ENCODE measurements around the gene KRTAP4-9. TPM values are rescaled to one million over a fixed set of nuclear protein-coding genes. Genes with fewer than 3 reads are reported as not detected.
"Not testable (repeated sequence)": the region's sequence is repeated elsewhere in the genome, so short reads cannot be mapped to it uniquely, and the experiment has no call there.

The KRTAP4-9 gene
- polyA plus RNA-seq, 4 donors: not detected

DNA sequence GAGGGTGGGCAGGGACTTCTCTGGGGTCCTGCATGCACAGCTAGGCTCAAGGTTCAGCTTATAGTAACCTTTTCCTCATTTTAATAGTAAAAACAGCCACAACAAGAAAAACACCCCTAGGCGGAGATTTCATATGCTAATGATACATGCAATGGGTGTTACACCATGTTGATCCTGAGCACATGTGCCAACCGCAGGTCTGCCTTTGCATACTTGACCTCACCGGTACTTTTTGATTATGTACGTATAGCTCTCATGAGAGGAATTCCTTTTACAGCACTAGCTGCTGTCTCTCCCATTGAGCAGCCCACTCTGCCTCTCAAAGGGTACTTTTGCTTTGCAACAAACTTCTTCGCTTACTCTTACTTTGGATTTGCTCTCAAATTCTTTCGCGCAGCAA lies 9.1 kb upstream of the KRTAP4-9 start:
- DNase-seq (ENCODE audit: low read depth in 4 of 4, low spot score in 3 of 4): no peak

DNA sequence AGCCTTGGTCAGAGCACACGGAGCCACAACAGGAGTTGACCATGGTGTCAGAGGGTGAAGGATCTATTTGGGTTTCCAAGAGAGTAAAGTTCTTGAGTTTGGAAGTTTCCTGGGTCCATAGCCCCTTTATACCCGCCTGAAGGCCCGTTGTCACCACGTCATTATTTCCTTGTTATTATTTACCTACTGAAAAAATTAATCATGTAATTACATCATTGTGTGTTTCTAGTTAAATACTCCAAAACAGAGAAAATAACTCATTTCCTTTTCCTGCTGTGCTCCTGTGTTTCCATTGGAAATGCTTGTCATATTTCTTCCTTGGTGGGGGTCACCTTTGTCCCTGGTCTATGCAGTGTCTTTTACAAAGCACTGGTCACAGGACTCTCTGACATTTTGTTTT lies 7.1 kb upstream of the KRTAP4-9 start, which contains the start of gene KRTAP4-8:
Gene KRTAP4-8, minus strand, starts transcription at position 101 of the 400 bp plus-strand sequence. Its CDS starts 58 bp downstream, at position 43.
- DNase-seq (ENCODE audit: low read depth in 4 of 4, low spot score in 3 of 4): no peak

DNA sequence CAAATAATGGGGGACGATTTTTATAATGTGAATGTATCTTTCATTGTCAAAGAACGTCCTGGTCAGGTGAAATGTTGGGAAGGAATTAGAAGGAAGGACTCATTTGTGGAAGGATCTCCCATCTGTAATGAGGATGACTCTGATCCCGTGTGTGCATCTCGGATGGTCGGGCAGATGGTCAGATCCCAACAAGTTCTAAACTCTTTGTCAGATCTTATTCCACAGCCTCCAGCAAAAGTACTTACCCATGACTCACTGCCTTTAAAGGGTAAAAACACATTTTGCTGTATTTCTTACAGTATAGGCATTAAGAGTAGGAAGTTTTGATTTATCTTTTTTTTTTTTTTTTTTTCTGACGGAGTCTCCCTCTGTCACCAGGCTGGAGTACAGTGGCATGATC lies 6.7 kb upstream of the KRTAP4-9 start:
- no peak for DNase-seq (ENCODE audit: low read depth in 4 of 4, low spot score in 3 of 4)

DNA sequence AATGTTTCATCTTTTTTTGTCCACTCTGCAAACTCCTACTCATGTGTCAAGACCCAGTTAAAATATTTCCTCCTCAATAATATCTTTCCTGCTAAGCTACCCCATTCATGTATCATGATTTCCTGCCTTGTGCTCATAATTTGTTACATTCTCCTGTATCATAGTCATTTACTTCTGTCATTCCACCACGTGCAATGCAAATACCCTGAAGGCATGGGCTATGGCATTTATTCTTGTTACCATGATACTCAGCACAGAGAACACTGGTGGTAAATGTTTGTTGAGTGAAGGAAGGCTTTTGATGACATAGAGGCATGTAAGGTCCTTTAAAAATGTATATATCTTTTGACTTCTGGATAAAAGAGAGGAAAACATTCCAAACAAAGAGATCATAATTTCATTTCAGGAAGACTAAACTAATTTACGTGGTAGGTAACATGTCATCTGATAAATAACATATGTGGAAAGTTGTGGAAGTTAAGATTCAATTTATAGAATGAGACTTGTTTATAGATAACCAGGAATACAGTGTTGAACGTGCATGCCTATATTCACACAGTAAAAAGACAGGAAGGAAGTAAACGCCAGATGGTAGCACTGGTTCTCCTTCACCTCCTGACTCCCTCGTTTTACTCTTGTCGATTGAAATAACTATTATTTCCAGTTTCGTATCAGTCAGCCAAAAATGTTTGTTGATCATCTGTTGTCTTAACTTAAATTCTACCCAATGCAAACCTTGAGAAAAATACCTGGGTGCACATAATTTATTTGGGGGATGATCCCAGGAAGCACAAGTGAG lies 5.3 kb upstream of the KRTAP4-9 start:
- not testable (repeated sequence) for DNase-seq (ENCODE audit: low read depth in 4 of 4, low spot score in 3 of 4)

DNA sequence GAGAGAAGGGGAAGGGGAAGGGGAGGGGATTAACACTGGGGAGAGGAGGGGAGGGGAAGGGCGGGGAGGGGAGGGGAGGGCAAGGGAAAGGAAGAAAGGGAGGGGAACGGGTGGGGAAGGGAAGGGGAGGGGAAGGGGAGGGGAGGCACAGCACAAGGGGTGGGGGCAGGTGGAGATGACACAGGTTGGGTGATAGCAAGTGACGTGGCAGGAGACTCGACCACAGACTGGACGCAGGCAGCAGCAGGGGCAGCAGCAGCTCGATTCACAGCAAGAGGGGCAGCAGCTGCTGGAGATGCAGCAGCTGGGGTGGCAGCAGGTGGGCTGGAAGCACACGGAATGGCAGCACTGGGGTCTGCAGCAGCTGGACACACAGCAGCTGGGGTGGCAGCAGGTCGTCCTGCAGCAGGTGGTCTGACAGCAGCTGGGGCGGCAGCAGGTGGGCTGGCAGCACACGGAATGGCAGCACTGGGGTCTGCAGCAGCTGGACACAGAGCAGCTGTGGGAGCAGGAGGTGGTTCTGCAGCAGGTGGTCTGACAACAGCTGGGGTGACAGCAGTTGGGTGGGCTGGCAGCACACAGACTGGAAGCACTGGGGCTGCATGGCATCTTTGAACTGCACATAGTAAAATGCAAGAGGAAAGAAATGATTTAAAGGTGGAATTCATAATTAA lies 3.5 kb upstream of the KRTAP4-9 start, which contains the start of gene KRTAP4-16:
Gene KRTAP4-16, minus strand, starts transcription at position 624 of the 674 bp plus-strand sequence. Its CDS starts 0 bp downstream, at position 624.
- no peak for DNase-seq (ENCODE audit: low read depth in 4 of 4, low spot score in 3 of 4)

DNA sequence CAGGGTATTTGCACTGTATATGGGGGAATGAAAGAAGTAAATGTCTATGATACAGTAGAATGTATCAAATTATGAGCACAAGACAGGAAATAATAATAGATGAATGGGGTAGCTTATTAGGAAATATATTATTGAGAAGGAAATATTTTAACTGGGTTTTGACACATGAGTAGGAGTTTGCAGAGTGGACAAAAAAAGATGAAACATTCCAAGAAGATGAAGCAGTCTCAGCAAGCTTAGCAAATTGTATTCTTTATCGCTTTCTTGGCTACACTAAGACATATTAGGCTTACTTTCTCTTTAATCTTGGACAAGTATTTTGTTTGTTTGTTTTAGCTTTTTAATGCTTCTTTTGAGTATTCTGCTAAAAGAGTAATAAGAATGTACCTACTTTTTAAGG lies 1.3 kb upstream of the KRTAP4-9 start:
- DNase-seq (ENCODE audit: low read depth in 4 of 4, low spot score in 3 of 4): no peak

DNA sequence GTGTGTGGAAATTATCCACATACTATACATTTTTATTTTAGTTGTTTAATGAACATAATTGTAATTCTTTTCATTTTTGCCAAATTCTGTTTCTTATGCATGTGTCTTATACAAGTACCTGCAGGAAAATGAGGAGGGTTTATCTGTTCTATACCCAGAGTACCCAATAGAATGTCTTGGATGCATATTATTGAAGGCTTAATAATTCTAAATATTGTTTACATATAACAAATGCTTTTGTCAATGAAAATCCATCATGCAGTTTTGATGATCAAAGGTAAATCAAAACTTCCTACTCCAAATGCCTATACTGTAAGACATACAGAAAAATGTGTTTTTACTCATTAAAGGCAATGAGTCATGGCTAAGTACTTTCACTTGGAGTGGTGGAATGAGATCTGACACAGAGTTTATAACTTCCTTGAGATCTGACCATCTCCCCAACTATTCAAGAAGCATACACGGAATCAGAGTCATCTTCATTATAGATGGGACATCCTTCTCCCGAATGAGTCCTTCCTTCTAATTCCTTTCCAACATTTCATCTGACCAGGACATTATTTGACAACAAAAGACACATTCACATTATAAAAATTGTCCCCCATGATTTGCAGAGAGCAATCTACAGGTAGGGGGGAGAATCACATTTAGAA lies 677 bp upstream of the KRTAP4-9 start:
- DNase-seq (ENCODE audit: low read depth in 4 of 4, low spot score in 3 of 4): not testable (repeated sequence)

DNA sequence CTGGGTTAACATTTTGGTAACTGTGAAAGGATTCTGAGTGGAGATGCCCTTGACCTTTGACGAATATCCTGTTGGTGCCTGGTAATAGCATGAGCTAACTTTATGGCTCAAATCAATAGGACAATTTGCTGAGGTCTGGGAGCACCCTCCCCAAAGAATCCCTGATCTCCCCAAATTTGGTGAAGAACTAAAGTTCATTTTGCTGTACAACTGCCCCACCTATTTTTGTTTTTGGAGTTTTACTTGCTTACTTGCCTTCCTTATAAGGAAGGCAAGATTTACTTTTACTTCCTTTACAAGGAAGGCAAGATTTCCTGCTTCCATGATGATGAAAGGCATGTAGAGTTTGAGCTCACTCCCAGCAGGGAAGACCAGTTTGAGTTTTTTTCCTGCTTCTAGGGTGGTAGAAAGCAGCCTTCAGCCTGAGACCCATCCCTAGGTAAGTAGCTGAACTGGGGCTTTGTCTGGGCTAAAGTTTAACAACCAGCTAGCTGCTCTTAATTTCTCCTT lies 2.8 kb downstream of the KRTAP4-9 start:
- DNase-seq (ENCODE audit: low read depth in 4 of 4, low spot score in 3 of 4): no peak

DNA sequence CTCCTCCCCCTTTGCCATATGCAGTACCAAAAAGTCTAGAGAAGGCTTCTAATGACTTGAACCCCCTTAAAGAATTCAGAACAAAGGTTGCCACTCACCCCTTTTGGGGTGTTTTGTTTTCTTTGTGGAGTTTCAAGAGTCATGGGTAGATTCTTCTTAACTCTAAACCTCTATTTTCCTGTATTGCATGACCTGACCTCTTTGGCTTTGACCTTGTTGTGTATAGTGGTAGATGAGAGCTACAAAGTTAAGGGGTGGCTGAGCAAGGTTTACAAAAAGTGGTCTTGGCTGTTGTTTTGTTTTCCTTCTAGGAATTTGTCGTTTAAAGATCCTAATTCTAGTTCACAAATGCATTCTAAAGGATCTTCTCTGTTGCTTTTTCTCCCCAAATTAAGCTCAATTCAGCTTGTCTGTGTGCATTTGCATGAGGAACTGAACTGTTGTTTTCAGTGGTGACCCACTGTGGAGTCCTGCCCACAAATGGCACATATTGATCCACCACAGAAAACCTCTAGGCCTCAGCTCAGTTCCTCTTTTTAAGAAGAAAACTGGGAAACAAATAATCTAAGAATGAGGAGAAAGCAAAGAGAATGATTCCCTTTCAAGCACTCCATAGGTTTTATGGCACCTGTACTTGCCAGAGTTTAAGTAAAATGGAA lies 3.7 kb downstream of the KRTAP4-9 start:
- DNase-seq (ENCODE audit: low read depth in 4 of 4, low spot score in 3 of 4): not testable (repeated sequence)

DNA sequence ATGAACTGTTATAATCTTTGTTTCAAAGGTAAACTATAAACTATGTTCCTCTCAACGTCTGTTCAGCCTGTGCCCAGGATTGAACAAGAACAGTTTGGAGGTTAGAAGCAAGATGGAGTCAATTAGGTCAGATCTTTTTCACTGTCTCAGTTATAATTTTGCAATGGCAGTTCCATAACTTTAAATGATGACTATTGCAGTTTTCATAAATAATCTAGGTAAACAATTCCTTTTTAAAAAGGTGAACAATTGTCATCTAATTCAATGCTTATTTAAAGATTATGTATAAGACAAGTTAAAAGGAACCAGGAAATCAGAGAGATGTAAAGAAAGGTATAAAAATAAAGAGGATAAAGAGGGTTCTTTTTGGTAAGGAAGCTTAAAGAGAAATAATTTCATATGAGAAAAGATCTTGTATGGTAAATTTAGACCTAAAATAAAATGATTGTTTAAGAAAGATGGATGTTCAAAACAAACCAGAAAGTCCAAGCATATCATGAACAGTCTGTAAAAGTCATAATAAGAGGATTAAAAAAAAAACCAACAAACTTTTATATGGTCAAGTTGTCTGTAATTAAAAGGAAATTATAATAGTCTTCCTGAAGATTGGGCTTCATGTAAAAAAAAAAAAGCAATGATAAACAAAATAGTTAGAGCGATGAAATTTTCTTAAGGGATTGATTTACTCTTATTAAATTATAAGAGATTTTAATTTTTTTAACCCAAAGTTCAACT lies 6.1 kb downstream of the KRTAP4-9 start:
- no peak for DNase-seq (ENCODE audit: low read depth in 4 of 4, low spot score in 3 of 4)

DNA sequence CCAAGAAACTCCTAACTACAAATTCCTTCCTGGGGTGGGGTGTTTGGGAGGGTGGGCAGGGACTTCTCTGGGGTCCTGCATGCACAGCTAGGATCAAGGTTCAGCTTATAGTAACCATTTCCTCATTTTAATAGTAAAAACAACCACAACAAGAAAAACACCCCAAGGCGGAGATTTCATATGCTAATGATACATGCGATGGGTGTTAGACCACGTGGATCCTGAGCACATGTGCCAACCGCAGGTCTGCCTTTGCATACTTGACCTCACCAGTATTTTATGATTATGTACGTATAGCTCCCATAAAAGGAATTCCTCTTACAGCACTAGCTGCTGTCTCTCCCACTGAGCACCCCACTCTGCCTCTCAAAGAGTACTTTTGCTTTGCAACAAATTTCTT lies 11.1 kb downstream of the KRTAP4-9 start:
- no peak for DNase-seq (ENCODE audit: low read depth in 4 of 4, low spot score in 3 of 4)

DNA sequence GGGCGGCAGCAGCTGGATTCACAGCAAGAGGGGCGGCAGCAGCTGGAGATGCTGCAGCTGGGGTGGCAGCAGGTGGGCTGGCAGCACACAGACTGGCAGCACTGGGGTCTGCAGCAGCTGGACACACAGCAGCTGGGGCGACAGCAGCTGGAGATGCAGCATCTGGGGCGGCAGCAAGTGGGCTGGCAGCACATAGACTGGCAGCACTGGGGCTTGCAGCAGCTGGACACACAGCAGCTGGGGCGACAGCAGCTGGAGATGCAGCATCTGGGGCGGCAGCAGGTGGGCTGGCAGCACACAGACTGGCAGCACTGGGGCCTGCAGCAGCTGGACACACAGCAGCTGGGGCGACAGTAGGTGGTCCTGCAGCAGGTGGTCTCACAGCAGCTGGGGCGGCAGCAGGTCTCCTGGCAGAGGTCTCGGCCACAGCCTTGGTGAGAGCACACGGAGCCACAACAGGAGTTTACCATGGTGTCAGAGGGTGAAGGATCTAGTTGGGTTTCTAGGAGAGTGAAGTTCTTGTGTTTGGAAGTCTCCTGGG lies 12.7 kb downstream of the KRTAP4-9 start, which contains the start of gene KRTAP4-11:
Gene KRTAP4-11, minus strand, starts transcription at position 528 of the 541 bp plus-strand sequence. Its CDS starts 58 bp downstream, at position 470.
- not testable (repeated sequence) for DNase-seq (ENCODE audit: low read depth in 4 of 4, low spot score in 3 of 4)

DNA sequence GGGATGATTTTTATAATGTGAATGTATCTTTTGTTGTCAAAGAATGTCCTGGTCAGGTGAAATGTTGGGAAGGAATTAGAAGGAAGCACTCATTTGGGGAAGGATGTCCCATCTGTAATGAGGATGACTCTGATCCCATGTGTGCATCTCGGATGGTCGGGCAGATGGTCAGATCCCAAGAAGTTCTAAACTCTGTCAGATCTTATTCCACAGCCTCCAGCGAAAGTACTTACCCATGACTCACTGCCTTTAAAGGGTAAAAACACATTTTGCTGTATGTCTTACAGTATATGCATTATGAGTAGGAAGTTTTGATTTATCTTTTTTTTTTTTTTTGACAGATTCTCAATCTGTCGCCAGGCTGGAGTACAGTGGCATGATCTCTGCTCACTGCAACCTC lies 13.5 kb downstream of the KRTAP4-9 start:
- no peak for DNase-seq (ENCODE audit: low read depth in 4 of 4, low spot score in 3 of 4)

DNA sequence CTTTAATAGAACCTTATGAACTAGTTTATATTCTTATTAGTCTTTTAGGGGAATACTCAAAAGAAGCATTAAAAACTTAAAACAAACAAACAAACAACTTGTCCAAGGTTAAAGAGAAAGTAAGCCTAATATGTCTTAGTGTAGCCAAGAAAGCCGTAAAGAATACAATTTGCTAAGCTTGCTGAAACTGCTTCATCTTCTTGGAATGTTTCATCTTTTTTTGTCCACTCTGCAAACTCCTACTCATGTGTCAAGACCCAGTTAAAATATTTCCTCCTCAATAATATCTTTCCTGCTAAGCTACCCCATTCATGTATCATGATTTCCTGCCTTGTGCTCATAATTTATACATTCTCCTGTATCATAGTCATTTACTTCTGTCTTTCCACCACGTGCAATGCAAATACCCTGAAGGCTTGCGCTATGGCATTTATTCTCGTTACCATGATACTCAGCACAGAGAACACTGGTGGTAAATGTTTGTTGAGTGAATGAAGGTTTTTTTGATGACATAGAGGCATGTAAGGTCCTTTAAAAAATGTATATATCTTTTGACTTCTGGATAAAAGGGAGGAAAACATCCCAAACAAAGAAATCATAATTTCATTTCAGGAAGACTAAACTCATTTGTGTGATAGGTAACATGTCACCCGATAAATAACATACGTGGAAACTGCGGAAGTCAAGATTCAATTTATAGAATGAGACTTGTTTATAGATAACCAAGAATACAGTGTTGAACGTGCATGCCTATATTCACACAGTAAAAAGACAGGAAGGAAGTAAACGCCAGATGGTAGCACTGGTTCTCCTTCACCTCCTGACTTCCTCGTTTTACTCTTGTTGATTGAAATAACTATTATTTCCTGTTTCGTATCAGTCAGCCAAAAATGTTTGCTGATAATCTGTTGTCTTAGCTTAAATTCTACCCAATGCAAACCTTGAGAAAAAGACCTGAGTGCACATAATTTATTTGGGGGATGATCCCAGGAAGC lies 14.8 kb downstream of the KRTAP4-9 start:
- not testable (repeated sequence) for DNase-seq (ENCODE audit: low read depth in 4 of 4, low spot score in 3 of 4)

DNA sequence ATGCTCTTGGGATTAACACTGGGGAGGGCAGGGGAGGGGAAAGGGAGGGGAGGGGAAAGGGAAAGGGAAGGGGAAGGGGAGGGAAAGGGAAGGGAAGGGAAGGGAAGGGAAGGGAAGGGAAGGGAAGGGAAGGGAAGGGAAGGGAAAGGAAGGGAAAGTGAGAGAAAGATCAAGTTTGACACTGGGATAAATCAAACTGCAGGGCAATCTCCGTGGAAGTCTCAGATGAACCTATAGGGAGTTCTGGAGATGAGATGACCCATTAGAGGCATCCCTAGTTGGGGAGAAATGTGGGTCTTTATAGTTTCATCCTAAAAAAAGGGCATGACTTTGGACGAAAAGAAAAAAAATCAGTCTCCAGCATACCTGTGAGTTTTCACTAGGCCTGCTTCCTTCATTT lies 16.6 kb downstream of the KRTAP4-9 start:
- DNase-seq (ENCODE audit: low read depth in 4 of 4, low spot score in 3 of 4): no peak

DNA sequence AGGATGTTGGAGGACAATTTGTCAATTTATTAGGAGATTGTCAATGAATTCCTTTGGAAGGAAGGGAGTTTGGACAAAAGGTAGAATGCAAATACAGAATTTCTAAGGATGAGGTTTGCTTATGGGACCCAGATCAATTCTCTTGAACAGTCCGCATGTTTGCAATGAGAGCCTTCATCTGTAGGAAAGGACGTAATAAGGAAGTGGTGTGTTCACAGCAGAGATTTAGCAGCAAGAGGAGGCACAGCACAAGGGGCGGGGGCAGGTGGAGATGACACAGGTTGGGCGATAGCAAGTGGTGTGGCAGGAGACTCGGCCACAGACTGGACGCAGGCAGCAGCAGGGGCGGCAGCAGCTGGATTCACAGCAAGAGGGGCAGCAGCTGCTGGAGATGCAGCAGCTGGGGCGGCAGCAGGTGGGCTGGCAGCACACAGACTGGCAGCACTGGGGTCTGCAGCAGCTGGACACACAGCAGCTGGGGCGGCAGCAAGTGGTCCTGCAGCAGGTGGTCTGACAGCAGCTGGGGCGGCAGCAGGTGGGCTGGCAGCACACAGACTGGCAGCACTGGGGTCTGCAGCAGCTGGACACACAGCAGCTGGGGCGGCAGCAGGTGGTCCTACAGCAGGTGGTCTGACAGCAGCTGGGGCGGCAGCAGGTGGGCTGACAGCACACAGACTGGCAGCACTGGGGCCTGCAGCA lies 18.3 kb downstream of the KRTAP4-9 start:
- DNase-seq (ENCODE audit: low read depth in 4 of 4, low spot score in 3 of 4): not testable (repeated sequence)

DNA sequence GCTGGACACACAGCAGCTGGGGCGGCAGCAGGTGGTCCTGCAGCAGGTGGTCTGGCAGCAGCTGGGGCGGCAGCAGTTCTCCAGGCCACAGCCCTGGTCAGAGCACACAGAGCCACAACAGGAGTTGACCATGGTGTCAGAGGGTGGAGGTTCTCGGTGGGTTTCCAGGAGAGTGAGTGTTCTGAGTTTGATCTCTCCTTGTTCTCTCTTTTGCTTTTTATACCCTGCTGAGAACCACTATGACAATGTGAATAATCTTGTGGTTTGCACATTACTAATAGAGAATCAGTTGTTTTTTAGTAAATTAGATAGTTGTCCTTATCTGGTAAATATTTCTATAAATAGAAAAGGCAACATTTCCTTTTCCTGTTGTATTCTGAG lies 18.8 kb downstream of the KRTAP4-9 start, which contains the start of gene KRTAP4-12:
Gene KRTAP4-12, minus strand, starts transcription at position 192 of the 381 bp plus-strand sequence. Its CDS starts 60 bp downstream, at position 132.
- DNase-seq (ENCODE audit: low read depth in 4 of 4, low spot score in 3 of 4): not testable (repeated sequence)

Data from left renal pelvis (tissue), 4 donors.